Left ventricle myocardium superior (tissue), 1 donor: ENCODE measurements around the gene GOLGA6A. TPM values are rescaled to one million over a fixed set of nuclear protein-coding genes. Genes with fewer than 3 reads are reported as not detected.
A peak's percentile ranks its signal among the peaks of the same experiment; 100 is the strongest.
"Not testable (repeated sequence)": the region's sequence is repeated elsewhere in the genome, so short reads cannot be mapped to it uniquely, and the experiment has no call there.

Experiments used
- ATAC-seq: fragments of 200-7000 bp; cut with Tn5 transposase; one replicate; pipeline ENCODE4 v1.9.1; 2020; ENCODE audit warnings: mild to moderate bottlenecking, moderate library complexity
- DNase-seq: peaks from one replicate; pipeline ENCODE4 v3.0.0-alpha.2; 2020
- intact Hi-C: fragments of 100-400 bp; cut with micrococcal nuclease; formaldehyde crosslinking; loops from one replicate; pipeline ENCODE4 v1.11.0; 2022
- long read RNA-seq: library from polyadenylated mRNA; unstranded; transcript quantifications from one replicate; pipeline ENCODE4 v2.0.0, GENCODE V29; 2021
- total RNA-seq: library from RNA; stranded (reverse); fragmentation: NEBNext Ultra II Directional; extraction: Animal tissue kit (Norgen Biotek cat#: 25700); gene quantifications from one replicate; pipeline ENCODE4 v1.2.1, GENCODE V29; 2021
- donor health status: DM: no; HTN: yes; CAD: no; lungs with severe emphysema.

GOLGA6A gene
- total RNA-seq = not detected
- long read RNA-seq = 0 reads

GRCh38 chr15:74082450-74082849, at the start of gene GOLGA6A:
Gene GOLGA6A (minus strand): TSS chr15:74082550. CDS start chr15:74082509, 41 bp downstream.
- ATAC-seq, intact Hi-C loops, DNase-seq: not testable (repeated sequence)

- DNase-seq = no peak
- intact Hi-C loops = no loop called here
- no peak for ATAC-seq
These were observed 49.5 kb upstream of the GOLGA6A start for GRCh38 chr15:74131628-74132413.

DNA sequence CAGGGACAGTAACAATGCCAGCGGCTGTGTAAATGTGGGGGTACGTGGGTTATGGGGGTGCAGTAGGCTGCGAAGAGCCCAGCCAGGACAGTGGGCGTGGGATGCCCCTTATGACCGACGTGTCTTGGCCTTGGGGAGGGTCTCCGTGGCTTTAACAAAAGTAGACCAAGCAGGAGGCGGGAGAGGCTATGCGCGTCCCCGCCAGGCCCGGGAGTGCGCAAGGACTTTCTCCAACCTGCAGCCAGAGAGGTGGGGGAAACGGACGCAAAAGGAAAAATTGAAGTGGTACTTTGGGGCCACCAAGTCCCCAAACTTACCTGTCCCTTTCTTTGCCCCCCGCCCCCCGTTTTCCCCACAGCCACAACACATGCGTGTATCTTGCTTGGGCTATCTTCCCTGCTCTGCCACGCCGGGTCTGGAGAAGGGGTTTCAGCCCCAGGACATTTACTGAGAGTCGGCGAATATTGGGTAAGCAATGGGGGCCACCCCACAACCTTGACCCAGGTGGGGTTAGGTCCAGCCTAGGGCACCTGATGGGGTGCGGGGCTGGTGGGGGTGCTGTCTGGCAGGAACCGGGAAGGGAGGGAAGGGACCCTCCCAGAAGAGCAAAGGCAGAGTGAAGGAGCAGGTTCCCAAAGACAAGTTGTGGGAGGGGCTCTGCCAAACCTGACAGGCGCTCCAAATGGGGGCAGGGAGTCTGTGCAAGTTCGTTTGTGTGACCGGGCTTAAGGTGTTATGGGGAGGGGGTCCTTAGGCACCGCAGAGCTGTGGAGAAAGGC, 48.7 kb upstream of the GOLGA6A start:
- DNase-seq (no peak), ATAC-seq (no peak)
- intact Hi-C loops = no loop called here

GRCh38 chr15:74130155-74130848, 48.0 kb upstream of the GOLGA6A start, which contains the start of gene ISLR2:
Gene ISLR2 (plus strand): TSS chr15:74130586. CDS start chr15:74132755, 2,169 bp downstream.
- DNase-seq (no peak), ATAC-seq (no peak)
- intact Hi-C loops = no loop called here

- intact Hi-C loops = loop anchor here (5.0 kb wide), 1 partner anchor 178 kb away; no protein-coding TSS in a partner anchor
- no peak for DNase-seq
- no peak for ATAC-seq
These were observed 47.3 kb upstream of the GOLGA6A start for GRCh38 chr15:74129586-74130154.

- ATAC-seq (no peak), DNase-seq (no peak)
- intact Hi-C loops = loop anchor here (5.0 kb wide), 1 partner anchor 178 kb away; no protein-coding TSS in a partner anchor
These were observed 46.6 kb upstream of the GOLGA6A start for GRCh38 chr15:74128785-74129585.

DNA sequence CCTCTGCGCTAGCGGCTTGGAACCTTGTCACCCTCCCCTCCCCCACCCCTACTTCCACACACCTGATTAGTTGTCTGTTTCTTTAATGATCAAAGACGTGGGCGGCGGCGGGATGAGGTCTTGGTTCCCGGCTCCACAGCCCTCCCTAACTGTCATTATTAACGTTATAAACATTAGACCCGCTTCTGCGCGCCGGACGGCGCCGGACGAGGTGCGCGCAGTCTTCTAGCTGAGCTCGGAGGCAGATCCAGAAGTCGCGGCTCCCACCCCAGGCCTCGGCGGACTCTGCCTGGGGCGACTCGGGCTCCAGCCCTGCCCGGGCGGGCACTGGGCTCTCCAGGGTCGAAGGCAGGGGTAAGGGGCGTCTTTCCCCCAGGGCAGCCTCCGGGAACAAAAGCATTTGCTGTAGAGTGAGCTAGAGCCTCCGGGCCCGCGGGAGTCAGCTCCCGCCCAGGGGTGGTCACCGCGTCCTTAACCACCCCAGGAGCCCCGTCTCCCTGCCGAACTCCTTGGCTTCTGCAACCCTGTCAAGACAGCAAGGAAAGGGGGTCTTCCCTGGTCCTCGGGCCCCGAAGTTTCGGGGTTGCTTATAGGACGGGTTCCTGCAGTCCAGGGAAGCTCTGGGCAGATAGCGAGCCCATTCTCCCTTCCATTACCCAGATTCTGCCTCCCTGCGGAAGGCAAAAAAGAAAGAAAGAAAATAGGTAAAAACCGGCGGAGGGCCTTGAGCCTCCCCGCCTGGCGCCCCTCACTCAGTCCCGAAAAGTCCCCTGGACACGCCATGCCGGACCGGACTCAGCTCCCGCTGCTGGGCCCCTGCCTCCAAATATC, 45.8 kb upstream of the GOLGA6A start:
- DNase-seq (peak; percentile 54), ATAC-seq (peak; percentile 55)
- intact Hi-C loops = loop anchor here (5.0 kb wide), 1 partner anchor 179 kb away; no protein-coding TSS in a partner anchor

DNA sequence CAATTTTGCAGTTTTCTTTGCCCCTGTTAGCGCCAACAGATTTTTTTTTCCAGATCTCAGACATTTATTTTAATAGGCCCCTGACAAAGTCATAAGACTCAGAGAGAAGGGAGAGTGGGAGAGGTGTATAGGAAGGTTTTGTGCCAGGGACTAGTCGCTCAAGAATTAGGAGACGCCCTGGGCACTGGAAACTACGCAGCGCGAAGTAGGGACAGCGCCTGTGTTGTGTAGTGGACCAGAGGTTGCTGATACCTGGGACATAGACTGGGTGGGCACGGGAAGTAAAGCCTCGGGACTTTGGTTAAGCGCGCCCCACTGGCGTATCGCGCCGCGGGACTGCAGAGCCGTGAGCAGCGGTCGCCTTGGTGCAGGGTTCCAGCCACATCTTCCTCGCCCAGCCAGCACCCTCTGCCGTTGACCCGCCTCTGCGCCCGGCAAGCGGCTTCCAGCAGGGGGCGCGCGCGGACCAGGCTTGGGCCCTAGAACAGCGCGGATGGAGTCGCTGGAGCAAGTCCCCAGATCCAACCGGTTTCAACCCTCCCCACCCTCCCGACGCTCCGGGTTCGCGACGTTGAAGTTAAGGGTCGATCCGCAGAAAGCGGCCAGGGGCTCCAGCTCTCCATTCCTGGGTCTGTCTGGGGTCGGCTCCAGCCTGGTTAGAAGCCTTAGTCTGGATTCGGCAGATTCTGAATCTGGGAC, 45.1 kb upstream of the GOLGA6A start:
- intact Hi-C loops = loop anchor here (5.0 kb wide), 1 partner anchor 180 kb away; no protein-coding TSS in a partner anchor
- ATAC-seq (peak; percentile 97), DNase-seq (peak; percentile 95)

DNA sequence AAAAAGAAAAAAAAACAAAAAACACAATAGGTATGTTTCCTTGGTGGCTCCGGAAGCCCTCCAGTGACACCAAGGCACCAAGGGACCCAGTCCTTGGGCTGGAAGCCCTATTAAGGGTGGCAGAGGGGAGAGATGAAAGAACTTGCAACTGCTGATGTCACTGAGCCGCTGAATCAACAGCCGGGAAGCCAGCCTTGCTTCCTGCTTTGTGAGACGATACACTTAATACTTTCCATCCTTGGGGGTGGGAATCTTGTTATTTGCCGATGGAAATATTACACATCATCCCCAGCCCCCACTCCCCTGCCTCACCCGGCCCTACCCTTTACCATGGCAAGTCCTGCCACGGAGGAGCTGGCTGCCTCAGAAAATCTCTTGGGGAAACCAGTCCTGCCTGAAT, 42.4 kb upstream of the GOLGA6A start:
- no peak for ATAC-seq
- DNase-seq = no peak
- intact Hi-C loops = loop anchor here (5.0 kb wide), 1 partner anchor 183 kb away; no protein-coding TSS in a partner anchor

DNA sequence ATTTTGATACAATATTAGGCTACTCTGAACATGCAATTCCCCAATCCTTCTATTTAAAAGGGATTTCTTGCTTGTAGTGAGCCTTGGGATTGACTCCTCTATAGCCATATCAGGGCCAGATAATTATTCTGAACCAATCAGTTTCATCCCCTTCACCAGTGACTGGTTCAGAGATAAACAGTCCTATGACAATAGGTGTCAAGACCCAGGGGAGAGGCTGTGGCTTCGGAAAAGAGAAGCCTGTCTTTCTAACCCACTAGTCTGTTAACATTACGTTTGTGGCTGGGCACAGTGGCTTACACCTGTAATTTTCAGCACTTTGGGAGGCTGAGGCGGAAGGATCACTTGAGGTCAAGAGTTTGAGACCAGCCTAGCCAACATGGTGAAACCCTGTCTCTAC, 41.8 kb upstream of the GOLGA6A start:
- intact Hi-C loops = no loop called here
- ATAC-seq (no peak), DNase-seq (no peak)

- DNase-seq (no peak), ATAC-seq (no peak)
- intact Hi-C loops = no loop called here
These were observed 41.3 kb upstream of the GOLGA6A start for GRCh38 chr15:74123658-74124057.

DNA sequence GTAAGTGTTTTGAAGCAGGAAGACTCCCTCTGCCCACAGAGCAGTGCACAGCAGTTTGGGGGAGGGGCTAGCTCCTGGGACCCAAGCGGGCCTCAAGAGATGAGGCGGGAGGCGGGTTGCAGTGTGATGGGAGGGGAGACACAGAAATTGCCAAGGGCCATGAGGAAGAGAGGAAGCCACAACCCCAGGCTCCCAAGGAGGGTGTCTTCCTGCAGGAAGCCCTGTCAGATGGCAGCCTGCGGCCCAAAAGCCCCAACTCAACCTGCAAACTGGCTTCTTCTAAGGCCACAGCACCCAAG, 40.7 kb upstream of the GOLGA6A start:
- ATAC-seq = no peak
- DNase-seq = no peak
- intact Hi-C loops = no loop called here

- ATAC-seq (no peak), DNase-seq (no peak)
- intact Hi-C loops = no loop called here
These were observed 40.2 kb upstream of the GOLGA6A start for GRCh38 chr15:74122403-74123130.

DNA sequence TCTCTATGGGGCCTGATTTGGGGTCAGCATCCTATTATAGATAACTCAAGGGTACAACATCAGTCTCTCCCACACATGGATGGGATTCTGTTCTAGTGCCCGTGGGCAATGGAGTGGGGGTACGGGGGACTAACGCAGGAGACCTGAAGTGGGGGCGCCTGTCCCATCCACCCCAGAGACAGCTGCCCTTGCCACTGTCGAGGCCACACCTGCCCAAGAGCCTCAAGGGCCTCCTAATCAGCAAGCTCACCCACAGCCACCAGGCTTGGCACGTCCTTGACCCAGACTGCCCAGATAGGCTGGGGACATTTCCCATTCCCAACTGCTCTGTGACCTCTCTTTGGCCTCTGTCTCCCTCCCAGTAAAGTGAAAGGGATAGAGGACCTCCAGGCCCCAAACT, 39.5 kb upstream of the GOLGA6A start:
- DNase-seq = no peak
- ATAC-seq = no peak

DNA sequence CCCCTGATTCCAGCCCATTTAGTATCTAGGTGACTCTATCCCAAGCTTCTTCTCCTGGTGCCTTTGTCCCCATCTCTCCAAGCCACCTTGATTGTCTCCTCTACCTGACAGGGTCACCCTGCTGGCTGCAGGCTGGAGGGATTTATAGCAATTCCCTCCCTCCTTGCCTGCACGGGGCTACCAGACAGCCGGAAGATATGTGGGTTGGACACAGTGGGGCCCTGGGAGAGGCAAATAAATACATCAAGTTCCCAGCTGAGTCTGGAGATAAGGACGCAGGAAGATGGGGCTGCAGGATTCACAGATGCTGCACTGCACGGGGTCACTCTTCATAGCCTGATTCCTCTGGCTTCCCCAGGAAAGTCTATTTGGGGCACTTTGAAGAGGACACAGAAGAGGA, 38.7 kb upstream of the GOLGA6A start:
- intact Hi-C loops = no loop called here
- no peak for ATAC-seq
- no peak for DNase-seq

More for the DNA sequence above, 39.5 kb upstream of the GOLGA6A start:
- intact Hi-C loops = no loop called here

DNA sequence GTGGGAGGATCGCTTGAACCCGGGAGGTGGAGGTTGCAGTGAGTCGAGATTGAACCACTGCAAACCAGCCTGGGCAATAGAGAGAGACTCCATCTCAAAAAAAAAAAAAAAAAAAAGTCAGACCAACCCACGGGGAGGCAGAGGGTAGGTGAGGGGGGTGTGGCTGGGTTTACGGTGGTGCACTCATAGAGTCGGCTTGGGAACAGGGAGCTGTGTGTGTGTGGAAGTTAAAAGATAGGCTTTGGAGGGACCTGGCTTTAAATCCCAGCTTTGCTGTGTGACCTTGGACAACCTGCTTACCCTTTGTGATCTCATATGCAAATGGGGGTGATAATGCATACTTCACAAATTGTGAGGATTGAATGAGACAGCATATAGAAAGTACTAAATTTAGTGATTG, 38.1 kb upstream of the GOLGA6A start:
- no peak for DNase-seq

More for the DNA sequence above, 38.1 kb upstream of the GOLGA6A start:
- intact Hi-C loops = no loop called here
- ATAC-seq = no peak
